Measurements from ENCODE around the gene HDGFL2.

HDGFL2 gene

GRCh38 chr19:4472174-4472974 is at the start of gene HDGFL2:
Gene HDGFL2 (plus strand): TSS chr19:4472297. CDS start chr19:4472351, 54 bp downstream.
- no peak for DNase-seq (ENCODE audit: low read depth in 2 of 2)

DNA sequence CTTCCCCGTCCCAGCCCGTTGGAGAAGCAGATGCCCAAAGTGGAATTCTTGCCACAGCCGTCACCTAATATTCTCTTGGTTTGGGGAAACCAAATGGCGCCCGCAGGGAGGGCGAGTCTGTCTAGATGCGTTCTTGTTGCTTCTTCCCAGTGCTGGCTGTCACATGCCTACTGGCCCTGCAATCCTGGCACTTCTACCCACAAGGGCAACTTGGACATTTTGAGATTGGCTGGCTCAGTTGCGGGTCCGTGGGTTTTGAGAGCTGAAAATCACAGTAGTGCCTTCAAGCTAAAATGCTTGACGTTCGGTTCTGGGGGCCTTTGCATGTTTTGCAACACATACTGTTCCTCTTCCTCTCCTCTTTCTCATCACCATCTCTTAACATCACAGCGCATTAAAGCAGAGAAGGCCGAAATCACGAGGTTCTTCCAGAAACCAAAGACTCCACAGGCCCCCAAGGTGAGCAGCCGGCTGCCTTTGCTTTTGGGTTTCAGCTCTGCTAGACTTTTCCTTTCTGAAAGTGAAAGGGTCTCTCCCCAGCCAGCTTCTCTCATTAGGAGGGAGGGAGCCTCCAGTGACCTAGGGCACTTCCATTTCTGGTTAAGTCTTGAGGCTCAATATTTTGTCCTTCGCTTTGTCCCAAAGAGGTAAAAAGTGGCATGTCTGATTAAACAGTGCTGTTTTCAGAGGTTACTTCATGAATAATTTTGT is 48.5 kb upstream of the HDGFL2 start:
- no peak for DNase-seq (ENCODE audit: low read depth in 2 of 2)

GRCh38 chr19:4425537-4425936 is 46.6 kb upstream of the HDGFL2 start:
- DNase-seq (ENCODE audit: low read depth in 2 of 2): no peak

GRCh38 chr19:4428326-4428975 is 43.6 kb upstream of the HDGFL2 start:
- DNase-seq (ENCODE audit: low read depth in 2 of 2): no peak

- no peak for DNase-seq (ENCODE audit: low read depth in 2 of 2)
Observed at GRCh38 chr19:4429256-4429655, 42.8 kb upstream of the HDGFL2 start.

- no peak for DNase-seq (ENCODE audit: low read depth in 2 of 2)
Observed at GRCh38 chr19:4429771-4430171, 42.3 kb upstream of the HDGFL2 start.

GRCh38 chr19:4430760-4431159 is 41.3 kb upstream of the HDGFL2 start:
- no peak for DNase-seq (ENCODE audit: low read depth in 2 of 2)

DNA sequence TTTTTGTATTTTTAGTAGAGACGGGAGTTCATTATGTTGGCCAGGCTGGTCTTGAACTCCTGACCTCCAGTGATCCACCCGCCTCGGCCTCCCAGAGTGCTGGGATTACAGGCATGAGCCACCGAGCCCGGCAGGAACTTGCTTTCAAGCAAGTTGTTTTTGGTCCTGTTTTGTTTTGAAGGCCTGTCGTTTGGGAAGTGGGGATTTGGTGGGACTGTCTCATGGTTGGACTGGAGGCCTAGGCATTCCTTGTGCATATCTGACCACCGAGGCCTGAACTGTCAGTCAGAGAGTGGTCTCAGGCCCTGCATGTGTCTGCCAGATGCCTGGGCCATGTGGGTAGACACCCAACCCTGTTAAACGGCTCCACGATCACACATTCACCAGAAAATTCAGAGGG is 40.8 kb upstream of the HDGFL2 start:
- no peak for DNase-seq (ENCODE audit: low read depth in 2 of 2)

DNA sequence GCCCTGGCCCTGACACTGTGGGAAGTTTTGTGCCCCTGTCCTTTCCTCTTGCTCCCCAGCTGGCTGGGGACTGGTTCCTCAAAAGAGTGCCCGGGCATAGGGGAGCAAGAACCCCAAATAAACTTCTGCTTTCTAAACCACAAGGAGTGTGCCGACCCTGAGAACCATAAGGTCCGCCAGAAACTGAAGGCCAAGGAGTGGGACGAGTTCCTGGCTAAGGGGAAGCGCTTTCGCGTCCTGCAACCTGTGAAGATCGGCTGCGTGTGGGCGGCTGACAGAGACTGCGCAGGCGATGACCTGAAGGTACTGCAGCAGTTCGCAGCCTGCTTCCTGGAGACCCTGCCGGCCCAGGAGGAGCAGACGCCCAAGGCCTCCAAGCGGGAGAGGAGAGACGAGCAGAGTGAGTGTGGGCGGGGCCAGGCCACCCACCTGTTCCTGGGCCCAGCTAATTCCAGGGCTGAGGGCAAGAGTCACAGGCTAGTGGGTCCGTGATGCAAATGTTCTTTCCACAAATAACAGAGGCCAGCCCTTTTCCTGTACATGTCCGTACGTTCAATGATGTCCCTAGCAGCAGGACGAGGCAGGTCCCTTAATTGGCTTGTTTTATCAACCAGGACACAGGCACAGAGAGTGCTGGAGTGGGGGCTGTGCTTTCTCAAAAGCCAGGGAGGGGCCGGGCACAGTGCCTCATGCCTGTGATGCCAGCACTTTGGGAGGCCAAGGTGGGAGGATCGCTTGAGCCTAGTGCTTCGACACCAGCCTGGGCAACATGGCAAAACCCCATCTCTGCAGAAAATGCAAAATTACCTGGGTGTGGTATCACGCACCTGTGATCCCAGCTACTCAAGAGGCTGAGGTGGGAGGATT is 40.1 kb upstream of the HDGFL2 start:
- DNase-seq (ENCODE audit: low read depth in 2 of 2): no peak

GRCh38 chr19:4432918-4433506 is 39.1 kb upstream of the HDGFL2 start:
- no peak for DNase-seq (ENCODE audit: low read depth in 2 of 2)

DNA sequence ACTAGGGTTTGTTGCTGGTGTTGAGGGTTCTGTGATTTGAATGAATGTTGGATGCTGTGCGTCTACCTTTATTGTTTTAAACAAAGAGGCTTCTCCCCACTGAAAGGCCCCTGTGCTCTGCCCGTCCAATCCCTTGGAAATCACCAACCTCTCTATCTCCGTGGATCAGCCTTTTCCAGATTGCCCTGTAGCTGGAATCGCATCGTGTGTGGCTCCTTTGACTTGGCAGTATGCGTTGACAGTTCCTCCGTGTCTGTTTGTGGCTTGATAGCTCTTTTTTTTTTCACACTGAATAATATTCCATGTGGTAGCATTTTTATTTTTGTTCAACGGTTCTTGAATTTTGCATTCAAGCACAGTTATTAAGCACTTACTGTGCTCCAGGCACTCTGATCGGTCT is 37.7 kb upstream of the HDGFL2 start:
- no peak for DNase-seq (ENCODE audit: low read depth in 2 of 2)

- DNase-seq (ENCODE audit: low read depth in 2 of 2): no peak
Observed at GRCh38 chr19:4436231-4436630, 35.9 kb upstream of the HDGFL2 start.

DNA sequence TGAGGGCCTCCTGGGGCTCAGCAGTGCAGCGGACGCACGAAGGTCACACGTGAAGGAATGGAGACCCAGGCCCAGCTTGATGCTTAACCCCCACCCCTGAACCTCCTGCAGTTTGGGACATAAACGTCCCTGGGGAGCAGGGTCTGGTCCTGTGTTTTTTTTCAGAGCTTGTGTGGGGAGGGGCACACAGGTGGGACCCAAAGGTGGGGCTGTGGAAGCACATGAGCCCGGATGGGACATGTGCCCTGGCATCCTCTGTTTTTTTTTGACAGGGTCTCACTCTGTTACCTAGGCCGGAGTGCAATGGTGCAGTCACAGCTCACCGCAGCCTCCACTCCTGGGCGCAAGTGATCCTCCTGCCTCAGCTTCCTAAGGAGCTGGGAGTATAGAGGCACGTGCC is 35.0 kb upstream of the HDGFL2 start:
- DNase-seq (ENCODE audit: low read depth in 2 of 2): no peak

- no peak for DNase-seq (ENCODE audit: low read depth in 2 of 2)
Observed at GRCh38 chr19:4439243-4439642, 32.9 kb upstream of the HDGFL2 start.

GRCh38 chr19:4441994-4442818 is 29.9 kb upstream of the HDGFL2 start:
- no peak for DNase-seq (ENCODE audit: low read depth in 2 of 2)

GRCh38 chr19:4442819-4443146 is 29.3 kb upstream of the HDGFL2 start:
- DNase-seq (ENCODE audit: low read depth in 2 of 2): no peak

- no peak for DNase-seq (ENCODE audit: low read depth in 2 of 2)
Observed at GRCh38 chr19:4443188-4443587, 28.9 kb upstream of the HDGFL2 start.

GRCh38 chr19:4443966-4444764 is 27.9 kb upstream of the HDGFL2 start:
- no peak for DNase-seq (ENCODE audit: low read depth in 2 of 2)

DNA sequence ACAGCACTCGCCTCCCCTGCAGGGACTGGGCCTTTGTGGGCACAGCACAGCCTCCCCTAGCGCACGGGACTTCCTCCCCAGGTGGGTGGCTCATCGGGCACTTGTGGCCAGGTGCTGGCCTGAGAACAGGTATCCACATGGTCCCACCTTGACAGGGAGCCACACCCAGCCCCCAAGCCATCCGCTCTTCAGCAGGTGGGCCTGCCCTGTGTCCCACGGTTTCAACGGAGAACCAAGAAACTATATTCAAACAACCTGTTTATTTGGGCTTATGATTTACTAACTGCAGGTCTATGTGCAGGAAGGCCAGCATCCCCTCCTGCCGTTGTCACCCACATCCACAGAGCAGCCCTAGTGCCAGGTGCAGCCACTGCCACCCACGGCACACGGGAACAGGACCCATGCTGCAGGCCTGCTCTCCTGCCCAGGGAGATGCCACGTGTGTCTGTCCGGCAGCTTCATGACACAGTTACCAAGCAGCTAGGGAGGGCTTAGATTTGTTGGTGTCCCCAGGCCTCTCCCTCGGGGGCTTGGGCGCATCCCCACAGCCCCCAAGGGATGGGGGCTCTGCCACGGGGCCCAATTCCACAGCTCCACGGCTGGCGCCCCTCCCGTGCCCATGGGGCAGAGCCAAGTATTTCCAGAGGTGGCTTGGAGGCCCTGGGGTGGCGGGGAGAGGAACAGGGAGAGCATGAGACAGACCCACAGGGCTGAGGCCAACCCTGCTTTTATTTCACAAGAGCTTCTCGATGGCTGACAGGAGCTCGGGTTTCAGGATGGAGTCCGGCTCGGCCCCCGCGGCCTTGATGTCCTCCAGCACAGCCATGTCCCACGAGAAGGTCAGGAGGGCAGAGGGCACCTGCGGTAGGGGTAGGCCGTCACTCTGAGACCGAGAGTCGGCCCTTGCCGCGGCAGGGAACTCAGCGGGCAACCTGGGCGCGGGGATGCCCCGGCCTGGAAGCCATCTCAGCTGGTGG is 27.0 kb upstream of the HDGFL2 start:
- DNase-seq (ENCODE audit: low read depth in 2 of 2): no peak
